ENCODE measurements around the gene PDK4. TPM values are rescaled to one million over a fixed set of nuclear protein-coding genes. Genes with fewer than 3 reads are reported as not detected.

Gene PDK4
- total RNA-seq, 1 donor = under 0.01 TPM

DNA sequence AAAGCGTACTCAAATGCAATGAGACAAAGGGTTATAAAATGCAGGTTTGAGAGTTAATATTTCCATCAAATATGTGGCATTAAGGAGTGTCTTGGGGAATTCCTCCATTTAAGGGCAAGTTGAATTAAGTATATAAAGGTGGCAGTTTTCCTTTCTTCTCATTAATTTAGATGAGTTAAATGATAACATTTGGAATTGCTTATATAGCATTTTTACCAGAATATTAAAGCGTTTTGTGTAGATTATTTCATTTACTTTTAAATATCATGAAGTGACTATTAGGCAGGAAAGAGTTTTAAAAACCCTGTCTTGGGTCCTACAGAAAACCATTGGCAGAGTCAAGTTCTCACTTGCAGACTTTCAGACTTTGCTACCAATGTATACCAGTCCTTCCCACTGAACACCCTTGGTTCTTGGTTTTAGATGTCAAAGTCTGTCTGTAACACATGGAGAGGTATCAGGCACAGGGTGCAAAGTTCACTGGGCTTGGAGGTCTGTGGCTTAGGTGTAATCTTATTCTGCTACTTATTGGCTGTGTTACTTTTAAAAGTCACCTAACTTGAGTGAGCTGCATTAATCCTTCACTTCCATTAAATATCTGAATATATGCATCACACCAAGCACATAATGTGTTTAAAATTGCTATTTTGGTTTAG, 59.5 kb downstream of the PDK4 start:
- H3K4me3 ChIP-seq (ENCODE audit: low read depth, low read length) = no peak overlapping the region
- TF ChIP-seq, protein P1, sequence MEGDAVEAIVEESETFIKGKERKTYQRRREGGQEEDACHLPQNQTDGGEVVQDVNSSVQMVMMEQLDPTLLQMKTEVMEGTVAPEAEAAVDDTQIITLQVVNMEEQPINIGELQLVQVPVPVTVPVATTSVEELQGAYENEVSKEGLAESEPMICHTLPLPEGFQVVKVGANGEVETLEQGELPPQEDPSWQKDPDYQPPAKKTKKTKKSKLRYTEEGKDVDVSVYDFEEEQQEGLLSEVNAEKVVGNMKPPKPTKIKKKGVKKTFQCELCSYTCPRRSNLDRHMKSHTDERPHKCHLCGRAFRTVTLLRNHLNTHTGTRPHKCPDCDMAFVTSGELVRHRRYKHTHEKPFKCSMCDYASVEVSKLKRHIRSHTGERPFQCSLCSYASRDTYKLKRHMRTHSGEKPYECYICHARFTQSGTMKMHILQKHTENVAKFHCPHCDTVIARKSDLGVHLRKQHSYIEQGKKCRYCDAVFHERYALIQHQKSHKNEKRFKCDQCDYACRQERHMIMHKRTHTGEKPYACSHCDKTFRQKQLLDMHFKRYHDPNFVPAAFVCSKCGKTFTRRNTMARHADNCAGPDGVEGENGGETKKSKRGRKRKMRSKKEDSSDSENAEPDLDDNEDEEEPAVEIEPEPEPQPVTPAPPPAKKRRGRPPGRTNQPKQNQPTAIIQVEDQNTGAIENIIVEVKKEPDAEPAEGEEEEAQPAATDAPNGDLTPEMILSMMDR (IDR thresholded peaks at IDR 0.05; ENCODE audit: insufficient read depth, low read depth, low read length) = no peak
- DNase-seq (ENCODE audit: low read depth) = no peak

DNA sequence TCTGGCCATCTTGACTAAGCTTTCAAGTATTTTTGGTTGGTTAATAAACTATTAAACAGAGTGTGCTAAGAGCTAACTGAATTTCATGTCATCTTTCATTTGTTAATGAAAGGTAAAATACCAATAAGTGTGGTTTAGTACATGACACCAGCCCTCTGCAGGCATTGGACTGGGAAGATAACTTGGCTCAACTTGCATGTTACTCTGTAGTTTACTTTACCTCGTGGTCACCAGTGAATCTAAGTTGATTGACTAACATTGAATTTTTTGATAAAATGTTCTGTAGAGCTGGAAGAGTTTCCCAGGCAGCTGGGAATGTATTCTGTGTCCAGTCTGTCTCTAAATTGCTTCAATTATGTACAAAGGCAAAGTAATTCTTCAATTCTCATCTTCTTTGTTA, 60.7 kb downstream of the PDK4 start:
- TF ChIP-seq, protein P1 (IDR thresholded peaks at IDR 0.05; ENCODE audit: insufficient read depth, low read depth, low read length) = no peak
- H3K4me3 ChIP-seq (ENCODE audit: low read depth, low read length) = no peak overlapping the region
- DNase-seq (ENCODE audit: low read depth) = no peak

DNA sequence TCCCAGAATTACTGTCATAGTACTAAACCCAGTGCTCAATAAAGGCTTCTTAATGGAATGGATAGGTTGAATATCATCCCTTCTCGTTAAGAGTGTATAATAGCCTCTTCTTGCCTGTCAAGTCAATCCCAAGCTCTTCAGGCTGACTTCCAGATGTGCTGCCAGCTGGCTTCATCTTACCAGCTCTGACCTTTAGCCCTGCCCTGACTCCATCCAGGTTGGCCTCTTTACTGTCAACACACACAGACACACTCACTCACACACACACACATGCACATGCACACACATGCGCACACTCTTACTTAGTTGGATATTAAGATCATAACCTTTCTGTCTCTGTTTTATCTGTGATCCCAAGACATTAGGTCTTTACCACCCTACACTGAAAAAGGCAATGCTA, 61.5 kb downstream of the PDK4 start:
- TF ChIP-seq, protein P1 (IDR thresholded peaks at IDR 0.05; ENCODE audit: insufficient read depth, low read depth, low read length) = no peak
- no peak for DNase-seq (ENCODE audit: low read depth)

More for the DNA sequence above, 61.5 kb downstream of the PDK4 start:
- H3K4me3 ChIP-seq (ENCODE audit: low read depth, low read length) = no peak overlapping the region

Other genes starting within 250 kb of the PDK4 start
- under 0.01 TPM in 1 of 2 replicates, not detected in the other for gene PON3, start 200.1 kb downstream of the PDK4 start, total RNA-seq
- 74.1 and 95.9 TPM in 2 replicates for gene PON2, start 161.5 kb downstream of the PDK4 start, total RNA-seq
- not detected in 2 replicates for gene ASB4, start 110.6 kb downstream of the PDK4 start, total RNA-seq
- gene DYNC1I1, start 176.0 kb upstream of the PDK4 start, total RNA-seq = 0.43 and 1.9 TPM in 2 replicates

All from fibroblast of villous mesenchyme (primary cell).